Choroid plexus epithelial cell (primary cell): ENCODE measurements around the gene NR3C1.

Source experiments
- DNase-seq: peaks from one replicate; pipeline ENCODE4 v3.0.0-alpha.2; 2010; ENCODE audit warnings: low read depth
- H3K4me3 ChIP-seq: 2 replicates; pipeline ENCODE4 v1.5.1; 2011; ENCODE audit warnings: low read depth, mild to moderate bottlenecking, control low read depth, low read length, moderate library complexity
- TF ChIP-seq, protein P1 (sequence below): conservative IDR thresholded peaks from 2 replicates; pipeline ENCODE4 v1.5.1; 2011; ENCODE audit warnings: low read depth, mild to moderate bottlenecking, control low read depth, inconsistent platforms, low read length, moderate library complexity

Gene NR3C1

GRCh38 chr5:143434261-143435209, 31.0 kb upstream of the NR3C1 start:
- DNase-seq = no peak
- TF ChIP-seq, protein P1, sequence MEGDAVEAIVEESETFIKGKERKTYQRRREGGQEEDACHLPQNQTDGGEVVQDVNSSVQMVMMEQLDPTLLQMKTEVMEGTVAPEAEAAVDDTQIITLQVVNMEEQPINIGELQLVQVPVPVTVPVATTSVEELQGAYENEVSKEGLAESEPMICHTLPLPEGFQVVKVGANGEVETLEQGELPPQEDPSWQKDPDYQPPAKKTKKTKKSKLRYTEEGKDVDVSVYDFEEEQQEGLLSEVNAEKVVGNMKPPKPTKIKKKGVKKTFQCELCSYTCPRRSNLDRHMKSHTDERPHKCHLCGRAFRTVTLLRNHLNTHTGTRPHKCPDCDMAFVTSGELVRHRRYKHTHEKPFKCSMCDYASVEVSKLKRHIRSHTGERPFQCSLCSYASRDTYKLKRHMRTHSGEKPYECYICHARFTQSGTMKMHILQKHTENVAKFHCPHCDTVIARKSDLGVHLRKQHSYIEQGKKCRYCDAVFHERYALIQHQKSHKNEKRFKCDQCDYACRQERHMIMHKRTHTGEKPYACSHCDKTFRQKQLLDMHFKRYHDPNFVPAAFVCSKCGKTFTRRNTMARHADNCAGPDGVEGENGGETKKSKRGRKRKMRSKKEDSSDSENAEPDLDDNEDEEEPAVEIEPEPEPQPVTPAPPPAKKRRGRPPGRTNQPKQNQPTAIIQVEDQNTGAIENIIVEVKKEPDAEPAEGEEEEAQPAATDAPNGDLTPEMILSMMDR = no peak
- no peak overlapping the region for H3K4me3 ChIP-seq

GRCh38 chr5:143433670-143434069, 30.2 kb upstream of the NR3C1 start:
- TF ChIP-seq, protein P1 = no peak
- no peak overlapping the region for H3K4me3 ChIP-seq
- no peak for DNase-seq

GRCh38 chr5:143432658-143433239, 29.3 kb upstream of the NR3C1 start:
- TF ChIP-seq, protein P1 = no peak
- no peak for DNase-seq
- no peak overlapping the region for H3K4me3 ChIP-seq

DNA sequence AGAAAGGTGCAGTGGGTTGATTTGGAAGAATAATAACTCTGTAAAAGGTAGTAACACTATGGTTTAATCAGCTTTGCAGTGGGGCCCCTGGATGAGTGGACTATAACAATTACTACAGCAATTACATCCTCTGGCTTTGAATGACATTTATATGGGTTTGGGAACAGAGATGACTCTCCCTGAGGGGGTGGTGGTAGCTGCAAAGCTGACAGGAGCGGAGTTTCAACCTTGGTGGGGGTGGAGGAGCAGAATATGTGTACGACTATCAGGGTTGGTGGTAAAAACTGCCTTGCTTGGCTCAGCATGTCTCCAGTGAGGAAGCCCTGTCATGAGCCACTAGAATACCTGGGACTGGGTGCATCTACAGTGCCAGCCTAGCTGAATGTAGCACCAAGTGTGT, 28.3 kb upstream of the NR3C1 start:
- no peak for DNase-seq
- no peak overlapping the region for H3K4me3 ChIP-seq
- TF ChIP-seq, protein P1 = no peak

- TF ChIP-seq, protein P1 = no peak
- no peak overlapping the region for H3K4me3 ChIP-seq
- no peak for DNase-seq
These were observed 25.4 kb upstream of the NR3C1 start for GRCh38 chr5:143428738-143429420.

DNA sequence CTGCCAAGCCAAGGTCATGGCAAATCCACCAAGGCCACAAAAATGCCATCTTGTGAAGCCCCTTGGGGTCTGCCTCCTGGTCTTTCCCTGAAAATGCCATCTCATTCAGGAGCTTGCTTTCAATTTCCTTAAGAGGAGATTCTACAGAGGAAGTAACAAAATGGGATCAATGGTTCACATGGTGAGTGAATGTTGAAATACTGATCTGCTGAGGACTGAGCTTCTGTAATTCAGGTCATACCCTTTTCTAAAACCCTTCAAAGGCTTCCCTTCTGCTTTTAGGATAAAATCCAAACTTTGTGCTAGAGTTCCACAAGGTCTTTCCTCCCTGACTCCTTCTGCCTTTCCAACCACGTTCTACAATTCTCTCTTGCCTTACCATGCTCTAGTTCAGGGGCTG, 24.7 kb upstream of the NR3C1 start:
- peak; percentile 9 for DNase-seq
- TF ChIP-seq, protein P1 = no peak
- H3K4me3 ChIP-seq = no peak overlapping the region
